GM19328 (cell line): ENCODE measurements around the gene PNMA6F.

Experiments
- ATAC-seq: cut with Tn5 transposase; IDR thresholded peaks from one replicate; pipeline ENCODE4 v1.9.1; 2021; ENCODE audit warnings: mild to moderate bottlenecking, moderate library complexity; ENCODE audit not compliant: unreplicated experiment

The PNMA6F gene

DNA sequence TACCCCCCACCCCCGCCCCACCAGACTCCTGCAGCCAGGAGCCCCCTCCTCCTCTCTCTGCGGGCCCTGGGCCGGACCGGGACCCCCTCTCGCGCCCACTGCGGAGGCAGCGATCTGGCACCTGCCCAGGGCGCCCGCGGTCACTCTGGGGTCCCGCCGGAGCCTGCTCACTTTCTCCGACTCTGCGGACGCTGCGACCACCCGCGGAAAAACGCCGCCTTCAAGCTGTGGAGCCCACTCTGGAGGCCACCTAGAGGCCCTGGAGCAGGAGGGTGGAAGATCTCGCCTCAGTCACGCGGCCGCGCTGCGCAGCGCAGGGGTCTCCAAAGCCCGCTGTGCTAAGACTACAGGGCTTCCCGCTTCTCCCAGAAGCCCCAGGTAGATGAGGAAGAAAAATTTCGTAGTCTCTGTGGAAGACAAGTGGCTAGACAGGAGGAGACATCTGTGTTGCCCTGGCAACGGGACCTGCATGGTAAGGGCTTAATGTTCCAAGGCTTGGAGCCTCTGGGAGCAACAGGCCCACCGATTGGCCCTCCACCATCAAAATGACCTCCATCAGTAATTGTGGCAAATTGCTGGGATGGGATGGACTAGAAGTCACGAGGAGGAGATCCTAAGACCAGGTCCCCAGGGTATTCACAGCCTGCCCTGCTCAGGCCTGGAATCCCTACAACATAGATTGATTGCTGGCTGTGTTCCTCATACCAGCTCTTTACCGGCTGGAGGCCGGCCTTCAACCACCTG lies at the start of gene PNMA6F:
PNMA6F (minus strand) TSS at position 387 of the 744 bp plus-strand sequence. CDS start 1,093 bp downstream, outside the sequence.
- no peak for ATAC-seq

GRCh38 chrX:153371256-153371655 lies 49.7 kb upstream of the PNMA6F start:
- ATAC-seq, result no peak

- no peak for ATAC-seq
Measured at GRCh38 chrX:153370293-153371055, 48.9 kb upstream of the PNMA6F start.

DNA sequence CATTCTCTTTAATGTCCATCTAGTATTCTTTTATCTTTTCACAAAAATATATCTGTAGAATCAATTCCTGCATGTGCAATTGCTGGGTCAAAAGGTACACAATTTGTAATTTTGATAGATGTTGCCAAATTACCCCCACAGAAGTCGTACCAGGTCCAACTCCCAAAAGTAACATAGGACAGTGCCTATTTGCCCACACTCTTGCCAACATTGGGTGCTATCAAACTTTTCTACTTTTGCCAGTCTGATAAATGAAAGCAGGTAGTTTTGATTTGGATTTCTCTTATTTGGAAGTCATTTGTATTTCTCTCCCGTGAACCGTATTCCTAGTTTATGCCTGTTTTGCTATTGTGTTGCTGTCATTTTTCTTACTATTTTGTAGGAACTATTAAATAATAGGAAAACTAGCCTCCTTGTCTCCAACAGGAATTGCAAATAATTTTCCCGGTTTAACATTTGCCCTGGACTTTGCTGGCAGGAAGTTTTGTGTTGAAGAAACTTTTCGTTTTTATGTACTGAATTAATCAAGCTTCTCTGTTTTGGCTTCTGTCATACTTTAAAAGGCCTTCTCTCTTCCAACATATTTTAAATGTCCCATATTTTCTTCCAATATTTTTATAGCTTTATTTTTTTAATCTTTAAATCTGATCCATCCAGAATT lies 45.4 kb upstream of the PNMA6F start:
- no peak for ATAC-seq

GRCh38 chrX:153366119-153366518 lies 44.6 kb upstream of the PNMA6F start:
- no peak for ATAC-seq

- no peak for ATAC-seq
Measured at GRCh38 chrX:153365670-153366069, 44.1 kb upstream of the PNMA6F start.

DNA sequence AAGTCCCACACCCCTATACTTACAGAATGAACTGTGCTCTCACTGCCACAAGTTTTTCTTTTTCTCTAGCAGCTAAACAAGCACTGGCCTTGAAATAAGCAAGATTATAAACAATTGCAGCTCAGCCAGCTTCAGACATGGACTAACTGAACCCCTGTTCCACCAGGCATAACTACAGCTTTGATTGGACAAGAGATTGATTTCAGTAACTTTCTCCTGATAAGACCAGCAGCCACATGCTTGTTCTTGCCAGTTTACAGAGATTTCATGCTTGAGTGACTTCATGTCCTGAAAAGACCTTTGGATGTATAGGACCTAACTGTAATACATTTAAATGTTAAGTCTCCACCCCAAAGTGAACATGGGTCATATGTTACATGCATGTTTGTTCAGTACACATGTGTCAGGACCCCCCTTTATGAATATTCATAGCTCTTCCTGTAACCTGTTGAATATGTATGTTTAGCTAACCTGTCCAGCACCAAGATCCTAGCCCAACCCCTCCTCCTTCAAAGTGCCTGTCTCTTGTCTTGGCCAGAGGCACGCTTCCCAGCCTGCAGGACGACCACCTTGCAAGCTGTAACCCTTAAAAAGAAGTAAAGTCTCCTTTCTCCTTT lies 40.3 kb upstream of the PNMA6F start:
- no peak for ATAC-seq

GRCh38 chrX:153357877-153358276 lies 36.3 kb upstream of the PNMA6F start:
- ATAC-seq, result no peak

DNA sequence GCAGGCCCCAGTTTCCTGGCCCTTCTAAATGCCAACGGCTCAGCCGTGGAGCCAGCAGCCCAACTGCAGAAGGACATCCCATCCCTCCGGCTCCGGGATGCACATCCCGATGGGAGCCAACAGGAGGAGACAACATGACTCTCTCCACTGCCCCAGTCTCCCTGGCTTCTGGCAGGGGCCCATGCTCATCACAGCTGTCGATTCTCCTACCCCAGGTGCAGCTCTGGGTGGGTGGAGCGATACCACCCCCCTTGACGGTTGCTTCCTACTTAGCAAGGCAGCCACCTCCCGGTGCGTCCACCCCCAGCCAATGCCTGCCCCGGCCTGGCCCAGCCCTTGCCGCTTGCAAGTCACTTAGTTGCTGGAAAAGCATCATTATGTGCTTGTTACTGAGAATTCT lies 31.8 kb upstream of the PNMA6F start:
- no peak for ATAC-seq

GRCh38 chrX:153352858-153353257 lies 31.3 kb upstream of the PNMA6F start:
- no peak for ATAC-seq

GRCh38 chrX:153351981-153352380 lies 30.4 kb upstream of the PNMA6F start:
- ATAC-seq, result no peak

DNA sequence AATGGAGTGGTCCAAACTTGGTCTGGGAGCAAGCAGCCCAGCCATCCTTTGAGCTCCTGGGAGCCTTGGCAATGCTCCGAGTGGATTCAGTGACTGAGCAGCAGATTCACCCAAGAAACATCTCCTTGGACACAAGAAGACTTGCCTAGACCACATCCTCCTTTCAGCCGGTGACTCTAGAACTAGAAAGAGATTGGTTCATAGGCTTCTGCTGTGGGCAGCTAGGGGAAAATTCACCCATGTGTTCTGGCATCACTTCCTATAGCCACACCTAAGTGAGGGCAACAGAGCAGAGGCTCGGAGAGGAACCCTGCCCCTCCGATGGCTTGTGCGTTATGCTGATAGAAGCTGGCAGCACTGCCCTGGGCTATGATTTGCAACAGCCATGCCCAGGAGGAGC lies 28.4 kb upstream of the PNMA6F start:
- ATAC-seq, result no peak

DNA sequence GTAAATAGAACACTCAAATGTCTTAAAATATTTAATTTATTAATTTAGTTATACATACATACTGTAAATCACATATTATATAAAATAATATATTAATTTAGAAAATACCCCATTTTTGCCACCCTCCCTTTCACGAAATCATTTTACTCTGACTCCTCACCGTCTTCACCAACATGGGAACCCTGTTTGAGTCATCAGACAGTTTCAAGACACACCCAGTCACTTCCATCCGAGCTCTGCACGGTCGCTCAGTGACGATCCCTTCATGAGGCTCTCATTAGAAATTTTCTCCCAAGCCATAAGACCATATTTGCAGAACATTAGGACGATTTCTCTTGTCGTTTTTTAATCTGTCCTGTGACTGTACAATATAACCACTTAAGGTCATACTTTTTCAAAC lies 26.9 kb upstream of the PNMA6F start:
- no peak for ATAC-seq

DNA sequence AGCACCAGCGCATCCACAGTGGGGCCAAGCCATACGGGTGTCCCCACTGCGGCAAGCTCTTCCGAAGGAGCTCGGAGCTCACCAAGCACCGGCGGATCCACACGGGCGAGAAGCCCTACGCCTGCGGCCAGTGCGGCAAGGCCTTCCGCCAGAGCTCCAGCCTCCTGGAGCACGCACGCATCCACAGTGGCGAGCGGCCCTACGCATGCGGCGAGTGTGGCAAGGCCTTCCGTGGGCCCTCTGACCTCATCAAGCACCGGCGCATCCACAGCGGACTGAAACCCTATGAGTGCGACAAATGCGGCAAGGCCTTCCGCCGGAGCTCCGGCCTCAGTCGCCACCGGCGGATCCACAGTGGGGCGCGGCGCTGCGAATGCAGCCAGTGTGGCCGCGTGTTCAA lies 26.0 kb upstream of the PNMA6F start:
- no peak for ATAC-seq

DNA sequence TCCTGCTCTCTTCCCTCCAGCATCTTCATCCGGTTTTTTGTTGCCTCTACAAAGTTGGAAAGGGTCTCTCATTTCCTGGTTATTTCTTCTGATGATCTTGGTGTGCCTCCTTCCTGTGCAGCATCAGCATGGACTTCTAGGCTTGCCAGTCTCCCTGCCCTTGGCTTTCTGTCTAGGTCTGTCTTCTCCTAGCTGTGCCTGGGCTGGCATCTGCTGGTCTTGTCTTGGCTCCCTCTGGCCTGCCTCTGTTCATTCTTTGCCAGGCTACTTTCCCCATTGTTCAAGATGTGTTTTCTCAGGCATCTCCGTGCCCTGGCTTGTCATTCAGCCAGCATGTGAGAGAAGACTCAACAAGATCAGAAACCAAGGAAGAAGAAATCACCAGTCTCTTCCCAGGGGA lies 22.1 kb upstream of the PNMA6F start:
- ATAC-seq, result no peak

DNA sequence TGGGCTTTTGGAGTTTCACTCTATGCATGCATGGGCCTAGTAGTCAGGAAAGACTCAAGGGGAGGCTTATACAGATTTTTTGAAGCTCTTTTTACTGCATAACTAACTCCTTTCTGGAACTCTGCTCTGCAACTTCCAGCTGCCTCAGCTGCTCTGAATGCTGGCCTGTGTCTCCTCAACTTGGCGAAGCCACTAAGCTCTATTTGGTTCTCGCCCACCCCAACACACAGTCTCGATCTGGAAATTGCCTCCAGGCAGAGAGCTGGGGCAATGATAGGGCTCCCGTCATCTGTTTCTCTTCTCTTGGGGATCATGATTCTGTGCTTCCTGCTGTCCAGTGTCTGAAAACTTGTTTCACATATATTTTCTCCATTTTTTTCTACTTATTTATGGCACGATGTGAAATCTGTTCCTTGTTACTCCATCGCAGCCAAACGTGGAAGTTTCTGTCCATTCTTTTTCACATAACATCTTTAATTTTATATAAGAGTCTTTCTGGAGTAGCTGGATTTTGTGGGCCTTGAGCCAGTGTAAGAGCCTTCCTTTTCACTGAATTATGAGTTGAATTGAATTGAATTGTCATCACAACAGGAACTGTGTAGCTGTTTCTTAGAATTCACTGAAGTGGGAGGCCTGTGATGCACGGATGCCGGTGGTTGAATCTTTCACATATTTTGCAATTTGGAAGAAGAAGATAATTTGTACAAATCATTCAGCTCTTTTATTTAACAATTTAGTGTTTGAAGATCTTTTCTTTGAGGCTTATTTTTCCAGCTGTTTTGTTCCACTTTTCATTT lies 21.4 kb upstream of the PNMA6F start:
- no peak for ATAC-seq

- ATAC-seq, result no peak
Measured at GRCh38 chrX:153340111-153340510, 18.5 kb upstream of the PNMA6F start.

DNA sequence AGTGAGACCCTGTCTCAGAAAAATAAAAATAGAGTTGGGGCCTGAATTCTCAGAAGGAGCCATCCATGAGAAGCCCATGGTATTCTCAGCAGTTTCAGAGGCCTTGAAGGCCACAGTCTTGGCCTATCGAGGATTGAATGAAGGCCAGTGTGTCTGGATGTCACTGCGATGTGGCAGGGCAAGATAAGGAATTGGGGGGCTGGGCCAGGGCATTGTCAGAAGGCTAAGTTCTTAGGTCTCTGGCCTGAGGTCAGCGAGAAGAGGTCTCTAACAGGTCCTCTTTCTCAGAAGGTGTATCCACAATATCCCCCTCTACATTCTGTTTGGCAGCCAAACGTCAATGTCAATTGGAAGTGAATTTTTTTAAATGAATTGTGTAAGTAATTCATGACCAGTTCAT lies 18.1 kb upstream of the PNMA6F start:
- ATAC-seq, result no peak

DNA sequence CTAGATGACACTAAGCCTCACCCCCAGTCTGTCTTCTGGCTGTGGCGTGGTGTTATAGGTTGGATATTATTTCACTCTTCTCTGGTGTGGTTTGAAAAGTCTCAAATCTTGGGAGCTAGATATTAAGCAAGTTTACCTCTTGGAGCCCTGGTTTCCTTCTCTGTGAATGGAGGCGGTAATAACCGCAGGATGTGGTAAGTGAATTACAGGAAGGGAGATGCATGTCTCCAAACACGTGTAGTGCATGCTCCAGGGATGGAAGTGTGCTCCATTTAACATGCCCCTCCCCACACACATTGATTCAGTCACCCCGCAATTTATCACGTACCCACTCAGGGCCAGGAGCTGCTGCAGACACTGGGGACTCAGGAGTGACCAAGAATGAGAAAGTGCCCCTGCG lies 17.3 kb upstream of the PNMA6F start:
- no peak for ATAC-seq

DNA sequence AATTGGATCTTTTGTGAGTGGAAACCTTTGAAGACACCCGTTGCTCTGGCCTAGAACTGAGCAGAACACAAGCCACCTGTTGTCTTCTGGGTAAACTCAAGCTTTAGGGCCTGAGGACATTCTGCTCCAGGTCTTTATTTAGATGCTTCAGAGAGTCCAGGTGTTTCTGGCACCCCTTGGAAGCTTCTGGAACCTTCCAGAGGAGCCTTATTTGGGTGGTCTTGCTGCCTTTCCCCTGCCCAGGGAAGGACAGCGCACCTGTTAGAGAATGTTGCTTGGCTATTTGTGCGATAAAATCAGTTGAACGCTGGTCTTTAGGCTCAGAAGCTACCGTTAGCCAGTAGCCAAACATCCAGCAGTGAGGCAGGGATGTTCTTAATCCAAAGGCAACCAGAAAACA lies 15.4 kb upstream of the PNMA6F start:
- ATAC-seq, result no peak
